Activated CD8-positive, alpha-beta T cell treated with anti-CD3 and anti-CD28 coated beads, Interleukin-2, amount 10 ng/mL, durations not matched to agents 7 days and 5 days (primary cell): ENCODE results near the gene AFF1. TPM values are rescaled to one million over a fixed set of nuclear protein-coding genes. Genes with fewer than 3 reads are reported as not detected.

Experiments
- total RNA-seq, 2 experiments: library from RNA; stranded (reverse); gene quantifications; one replicate each; pipeline ENCODE4 v1.2.3, GENCODE V29; 2021

The AFF1 gene
- total RNA-seq, 2 experiments from 2014 or later: 47.8 to 51.6 TPM

Other genes with a start within 250 kb of the AFF1 start
- gene SLC10A6, start 85.6 kb upstream of the AFF1 start, total RNA-seq: not detected
- under 1 TPM in 1 of 2 experiments, not detected in 1; 0.37 TPM for gene C4orf36, start 42.6 kb upstream of the AFF1 start, total RNA-seq